Neural crest cell (in vitro differentiated cells): ENCODE data around the gene CDH13. TPM values are rescaled to one million over a fixed set of nuclear protein-coding genes. Genes with fewer than 3 reads are reported as not detected.

Experiments
- DNase-seq: peaks from one replicate; pipeline ENCODE4 v3.0.0; 2021; ENCODE audit warnings: low read depth, mixed read lengths, low spot score
- H3K27ac Mint-ChIP-seq: one replicate; pipeline ENCODE4 v1.8.0; 2021; ENCODE audit warnings: mild to moderate bottlenecking, mixed read lengths; ENCODE audit not compliant: unreplicated experiment
- H3K27me3 Mint-ChIP-seq: 2 replicates; pipeline ENCODE4 v1.8.0; 2021; ENCODE audit warnings: low read depth, mild to moderate bottlenecking, mixed read lengths
- H3K36me3 Mint-ChIP-seq: 2 replicates; pipeline ENCODE4 v1.8.0; 2021; ENCODE audit warnings: low read depth, mild to moderate bottlenecking, mixed read lengths
- H3K4me1 Mint-ChIP-seq: 2 replicates; pipeline ENCODE4 v1.8.0; 2021; ENCODE audit warnings: mixed read lengths
- H3K4me3 Mint-ChIP-seq: one replicate; pipeline ENCODE4 v1.8.0; 2021; ENCODE audit warnings: mild to moderate bottlenecking, mixed read lengths
- H3K9me3 Mint-ChIP-seq: 2 replicates; pipeline ENCODE4 v1.8.0; 2021; ENCODE audit warnings: mixed read lengths
- CTCF ChIP-seq: fragments of 200-600 bp; sonication (generic); conservative IDR thresholded peaks from 2 replicates; pipeline ENCODE4 v1.5.0; 2021; ENCODE audit warnings: antibody characterized with exemption, mild to moderate bottlenecking
- total RNA-seq: library from RNA; stranded (reverse); gene quantifications from 2 replicates; pipeline ENCODE4 v1.2.1, GENCODE V29; 2021

CDH13 gene
- total RNA-seq, 1 donor from 2014 or later: 1.1 TPM

GRCh38 chr16:83365166-83365565, 738.4 kb downstream of the CDH13 start:
- H3K27me3 Mint-ChIP-seq: peaks cover 42% of the 10 kb centered on the region

GRCh38 chr16:83366228-83366627, 739.5 kb downstream of the CDH13 start:
- H3K9me3 Mint-ChIP-seq: no peaks in the 10 kb centered on the region
- no peak overlapping the region for H3K27ac Mint-ChIP-seq
- no peaks in the 10 kb centered on the region for H3K4me1 Mint-ChIP-seq
- H3K36me3 Mint-ChIP-seq: no peaks in the 10 kb centered on the region
- H3K4me3 Mint-ChIP-seq: no peak overlapping the region
- no peak for TF ChIP-seq CTCF
- no peak for DNase-seq
- peaks cover 42% of the 10 kb centered on the region for H3K27me3 Mint-ChIP-seq

More at GRCh38 chr16:83365166-83365565, 738.4 kb downstream of the CDH13 start:
- TF ChIP-seq CTCF: no peak
- Mint-ChIP-seq H3K27ac (no peak overlapping the region), H3K36me3 (no peaks in the 10 kb centered on the region), H3K4me3 (no peak overlapping the region), H3K9me3 (no peaks in the 10 kb centered on the region), H3K4me1 (no peaks in the 10 kb centered on the region)
- DNase-seq: no peak

- H3K27ac Mint-ChIP-seq: no peak overlapping the region
- no peaks in the 10 kb centered on the region for H3K9me3 Mint-ChIP-seq
- TF ChIP-seq CTCF: no peak
- no peak overlapping the region for H3K4me3 Mint-ChIP-seq
- no peaks in the 10 kb centered on the region for H3K36me3 Mint-ChIP-seq
- no peaks in the 10 kb centered on the region for H3K4me1 Mint-ChIP-seq
- peaks cover 49% of the 10 kb centered on the region for H3K27me3 Mint-ChIP-seq
- DNase-seq: no peak
Observed at GRCh38 chr16:83374979-83375378, 748.2 kb downstream of the CDH13 start.

GRCh38 chr16:83389751-83390150, 763.0 kb downstream of the CDH13 start:
- Mint-ChIP-seq H3K4me1 (no peaks in the 10 kb centered on the region), H3K9me3 (peaks cover 8% of the 10 kb centered on the region), H3K27me3 (peaks cover 9% of the 10 kb centered on the region), H3K4me3 (no peak overlapping the region), H3K36me3 (no peaks in the 10 kb centered on the region), H3K27ac (no peak overlapping the region)
- TF ChIP-seq CTCF: no peak
- DNase-seq: no peak

GRCh38 chr16:83390759-83391158, 764.0 kb downstream of the CDH13 start:
- Mint-ChIP-seq H3K4me1 (no peaks in the 10 kb centered on the region), H3K27ac (no peak overlapping the region), H3K27me3 (peaks cover 10% of the 10 kb centered on the region), H3K9me3 (peaks cover 8% of the 10 kb centered on the region), H3K4me3 (no peak overlapping the region), H3K36me3 (no peaks in the 10 kb centered on the region)
- TF ChIP-seq CTCF: no peak
- no peak for DNase-seq

- Mint-ChIP-seq H3K27ac (no peak overlapping the region), H3K9me3 (peaks cover 11% of the 10 kb centered on the region), H3K36me3 (no peaks in the 10 kb centered on the region), H3K4me3 (no peak overlapping the region), H3K4me1 (no peaks in the 10 kb centered on the region), H3K27me3 (peaks cover 23% of the 10 kb centered on the region)
- DNase-seq: no peak
- TF ChIP-seq CTCF: no peak
Observed at GRCh38 chr16:83392743-83393142, 766.0 kb downstream of the CDH13 start.
